Lung (tissue), 12 donors: ENCODE results near the gene F11R. TPM values are rescaled to one million over a fixed set of nuclear protein-coding genes. Genes with fewer than 3 reads are reported as not detected.

Experiments
- ATAC-seq: fragments of 200-7000 bp; cut with Tn5 transposase; one replicate; pipeline ENCODE4 v1.9.1; 2020; ENCODE audit warnings: moderate number of reproducible peaks; ENCODE audit not compliant: insufficient read depth, low FRiP score
- DNase-seq, 3 donors: peaks; one replicate each; pipeline ENCODE4 v3.0.0-alpha.2; 2013 to 2017
- H3K27ac ChIP-seq, 2 donors: one replicate each; pipeline ENCODE4 v1.5.1; 2013; ENCODE audit warnings: mild to moderate bottlenecking in 2 of 2, moderate library complexity in 2 of 2, control low read depth in 1 of 2, inconsistent platforms in 1 of 2, low read depth in 1 of 2, low read length in 1 of 2
- H3K27me3 ChIP-seq, 3 donors: one replicate each; pipeline ENCODE4 v1.5.1; 2013; ENCODE audit warnings: low read length in 2 of 3; ENCODE audit not compliant: control insufficient read depth in 3 of 3, insufficient read depth in 3 of 3
- H3K36me3 ChIP-seq, 4 donors: one replicate each; pipeline ENCODE4 v1.5.1; 2013; ENCODE audit warnings: low read length in 4 of 4, mild to moderate bottlenecking in 1 of 4, moderate library complexity in 1 of 4; ENCODE audit not compliant: control insufficient read depth in 4 of 4, insufficient read depth in 4 of 4
- H3K4me1 ChIP-seq, 5 donors: one replicate each; pipeline ENCODE4 v1.5.1; 2013; ENCODE audit warnings: low read length in 5 of 5, mild to moderate bottlenecking in 2 of 5, moderate library complexity in 1 of 5; ENCODE audit not compliant: control insufficient read depth in 5 of 5, insufficient read depth in 5 of 5
- H3K4me3 ChIP-seq: one replicate; pipeline ENCODE4 v1.5.1; 2013; ENCODE audit warnings: mild to moderate bottlenecking, control low read depth, moderate library complexity
- H3K9ac ChIP-seq, 2 donors: one replicate each; pipeline ENCODE4 v1.5.1; 2013; ENCODE audit warnings: low read length in 2 of 2, control low read depth in 1 of 2; ENCODE audit not compliant: insufficient read depth in 1 of 2
- H3K9me3 ChIP-seq, 4 donors: one replicate each; pipeline ENCODE4 v1.5.1; 2013; ENCODE audit warnings: low read length in 3 of 4, mild to moderate bottlenecking in 1 of 4, moderate library complexity in 1 of 4; ENCODE audit not compliant: control insufficient read depth in 4 of 4, insufficient read depth in 3 of 4
- WGBS, 2 donors: extraction: QIAGEN DNeasy Blood & Tissue Kit; methylation state at CpG; one replicate each; pipeline ENCODE4 v1.1.7; 2013; 5-methylcytosine and 5-hydroxymethylcytosine counted together
- polyA plus RNA-seq, 2 donors: library from polyadenylated mRNA; stranded (reverse); fragments of 200-250 nt; gene quantifications; one replicate each; pipeline ENCODE4 v1.2.1, GENCODE V29; 2013
- total RNA-seq, 2 donors: library from RNA; depleted of rRNA in 1 of 2; stranded (reverse); fragments of >200 nt in 1 of 2; gene quantifications; one replicate each; pipeline ENCODE4 v1.2.1, GENCODE V29; 2014 to 2021
- TF ChIP-seq, protein P1 (sequence below): IDR thresholded peaks from 2 replicates; pipeline ENCODE4 v1.5.1; 2012; ENCODE audit warnings: mild to moderate bottlenecking; ENCODE audit errors: control extremely low read depth, extremely low read depth
- donor health status: control.
- donor health status: control.
- donor health status: Bipolar disorder and iron deficiency.
- donor health status: healthy.
- donor health status: DM: yes; HTN: yes; CAD: no.

The F11R gene
- total and polyA plus RNA-seq, 4 donors, result 91.7 to 201 (median 140) TPM

DNA sequence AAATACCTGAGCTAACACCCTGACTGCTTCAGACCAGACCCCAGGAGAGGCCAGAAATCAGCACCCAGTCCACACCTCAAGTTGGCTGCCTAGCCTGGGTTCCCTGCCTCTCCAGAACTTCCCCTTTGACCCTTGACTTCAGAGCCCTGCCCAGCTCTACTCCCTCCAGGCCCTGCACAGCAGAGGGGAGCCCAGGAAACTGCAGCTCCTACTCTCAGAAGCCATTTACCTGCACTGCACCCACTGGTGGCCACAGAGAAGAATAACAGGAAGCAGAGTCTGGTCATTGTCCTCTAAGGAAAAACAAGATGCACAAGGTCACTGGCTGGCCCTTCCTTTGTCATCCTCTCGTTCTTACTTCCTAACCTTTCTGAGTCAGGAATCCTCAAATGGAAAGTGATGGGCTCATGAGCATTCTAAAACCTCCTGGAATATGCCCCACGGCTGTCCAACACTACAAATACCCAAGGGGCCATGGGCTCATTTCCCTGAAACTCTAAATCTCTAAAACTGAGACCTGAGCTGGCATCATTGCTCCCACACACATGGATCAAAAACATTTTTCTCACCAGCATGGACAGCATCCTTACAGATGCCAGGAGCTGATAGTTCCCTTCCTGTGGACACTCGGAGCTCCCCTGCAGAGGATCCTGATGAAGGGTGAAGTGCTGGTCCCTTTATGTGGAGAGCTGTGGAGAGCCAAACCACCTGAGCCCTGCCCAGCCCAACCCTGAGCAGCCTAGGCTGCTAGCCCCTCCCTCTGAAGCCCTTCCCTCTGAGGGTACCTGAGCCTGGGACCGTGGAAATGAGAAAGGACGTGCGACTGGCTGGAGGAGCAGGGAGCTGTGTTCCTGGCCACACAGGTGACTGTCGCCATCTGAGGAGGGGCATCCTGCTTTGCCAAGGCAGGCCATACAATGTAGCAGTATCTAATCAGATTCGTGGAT is 66.5 kb downstream of the F11R start, which contains the start of gene ITLN2:
ITLN2 (minus strand) TSS at position 652 of the 947 bp plus-strand sequence; CDS start at position 584, 68 bp downstream.
- H3K9me3 ChIP-seq, result no peaks in the 10 kb centered on the region
- H3K4me1 ChIP-seq, result peaks cover 0 to 8% (median 0%) of the 10 kb centered on the region in 5 donors
- ATAC-seq, result no peak
- no peaks in the 10 kb centered on the region for H3K27me3 ChIP-seq
- TF ChIP-seq, protein P1, sequence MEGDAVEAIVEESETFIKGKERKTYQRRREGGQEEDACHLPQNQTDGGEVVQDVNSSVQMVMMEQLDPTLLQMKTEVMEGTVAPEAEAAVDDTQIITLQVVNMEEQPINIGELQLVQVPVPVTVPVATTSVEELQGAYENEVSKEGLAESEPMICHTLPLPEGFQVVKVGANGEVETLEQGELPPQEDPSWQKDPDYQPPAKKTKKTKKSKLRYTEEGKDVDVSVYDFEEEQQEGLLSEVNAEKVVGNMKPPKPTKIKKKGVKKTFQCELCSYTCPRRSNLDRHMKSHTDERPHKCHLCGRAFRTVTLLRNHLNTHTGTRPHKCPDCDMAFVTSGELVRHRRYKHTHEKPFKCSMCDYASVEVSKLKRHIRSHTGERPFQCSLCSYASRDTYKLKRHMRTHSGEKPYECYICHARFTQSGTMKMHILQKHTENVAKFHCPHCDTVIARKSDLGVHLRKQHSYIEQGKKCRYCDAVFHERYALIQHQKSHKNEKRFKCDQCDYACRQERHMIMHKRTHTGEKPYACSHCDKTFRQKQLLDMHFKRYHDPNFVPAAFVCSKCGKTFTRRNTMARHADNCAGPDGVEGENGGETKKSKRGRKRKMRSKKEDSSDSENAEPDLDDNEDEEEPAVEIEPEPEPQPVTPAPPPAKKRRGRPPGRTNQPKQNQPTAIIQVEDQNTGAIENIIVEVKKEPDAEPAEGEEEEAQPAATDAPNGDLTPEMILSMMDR, result peak; percentile 20
- H3K4me3 ChIP-seq, result no peak within 1 kb of the TSS
- 82 to 87% methylated on average over 8 of the region's 8 CpGs for WGBS, 2 donors
- no peak within 1 kb of the TSS for H3K9ac ChIP-seq
- H3K27ac ChIP-seq, result no peak within 1 kb of the TSS
- peak; percentile 22 to 25 (median 25) for DNase-seq
- H3K36me3 ChIP-seq, result no peaks in the 10 kb centered on the region

DNA sequence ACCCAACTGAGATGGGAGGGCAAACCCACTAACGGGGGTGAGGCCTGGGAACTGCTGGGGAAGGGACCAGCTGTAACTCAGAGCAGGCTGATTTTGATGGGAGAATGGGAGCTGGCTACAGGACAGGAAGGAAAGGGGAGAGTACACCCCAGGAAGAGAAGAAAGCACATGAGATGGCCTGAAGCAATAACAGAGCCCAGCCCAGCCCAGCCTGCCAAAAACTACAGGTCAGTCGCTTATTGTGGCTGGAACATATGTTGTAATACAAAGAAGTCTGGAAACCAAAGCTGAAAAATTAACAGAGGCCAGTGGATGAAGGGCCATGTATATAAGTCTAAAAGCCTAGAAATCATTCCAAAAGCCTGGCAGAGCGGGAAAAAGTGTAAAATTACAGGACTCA is 67.9 kb downstream of the F11R start:
- 71 to 77% methylated on average over 3 of the region's 3 CpGs for WGBS, 2 donors

DNA sequence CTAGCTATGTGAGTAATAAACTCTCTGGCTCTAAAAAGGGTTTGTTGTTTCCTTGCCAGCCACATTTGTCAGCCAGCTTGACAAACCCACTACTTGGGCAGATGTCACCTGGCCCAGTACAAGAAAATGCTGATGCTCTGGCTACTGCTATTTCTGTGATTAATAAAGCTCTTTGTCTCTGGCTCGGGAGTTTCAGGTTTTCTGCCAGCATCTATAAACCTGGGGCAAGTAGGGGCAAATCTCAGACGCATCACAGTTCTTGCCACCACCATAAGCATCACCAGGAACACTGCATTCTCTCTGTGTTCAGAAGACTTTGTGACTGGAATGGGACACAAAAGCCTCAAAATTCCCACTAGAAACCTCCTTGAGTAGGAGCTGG is 68.8 kb downstream of the F11R start:
- Histone ChIP-seq H3K4me1 (peaks cover 0 to 8% (median 0%) of the 10 kb centered on the region in 5 donors), H3K9me3 (no peaks in the 10 kb centered on the region), H3K36me3 (no peaks in the 10 kb centered on the region), H3K27ac (no peak overlapping the region), H3K9ac (no peak overlapping the region), H3K4me3 (no peak overlapping the region), H3K27me3 (no peaks in the 10 kb centered on the region)
- no peak for ATAC-seq
- TF ChIP-seq, protein P1, result no peak
- DNase-seq, result no peak
- WGBS, 2 donors, result 92% methylated on average over 2 of the region's 2 CpGs

More for the DNA sequence above, 67.9 kb downstream of the F11R start:
- Histone ChIP-seq H3K4me1 (peaks cover 0 to 8% (median 0%) of the 10 kb centered on the region in 5 donors), H3K27me3 (no peaks in the 10 kb centered on the region), H3K9me3 (no peaks in the 10 kb centered on the region), H3K4me3 (no peak overlapping the region), H3K9ac (no peak overlapping the region), H3K36me3 (no peaks in the 10 kb centered on the region), H3K27ac (no peak overlapping the region)
- DNase-seq, result no peak
- TF ChIP-seq, protein P1, result no peak
- ATAC-seq, result no peak
